ENCODE measurements around the gene RBMS3. TPM values are rescaled to one million over a fixed set of nuclear protein-coding genes. Genes with fewer than 3 reads are reported as not detected.
"Not testable (repeated sequence)": the region's sequence is repeated elsewhere in the genome, so short reads cannot be mapped to it uniquely, and the experiment has no call there.

RBMS3 gene
- total RNA-seq, 1 donor from 2014 or later, result 0.47 TPM

- TF ChIP-seq CTCF (IDR thresholded peaks at IDR 0.05), result no peak
- no peak for TF ChIP-seq EZH2 (IDR thresholded peaks at IDR 0.05)
- no peak for TF ChIP-seq EZH2phosphoT487 (IDR thresholded peaks at IDR 0.05)
- peaks cover 1% of the 10 kb centered on the region for H3K27me3 Mint-ChIP-seq (ENCODE audit: insufficient read depth, low read depth)
- H2AFZ ChIP-seq (replicated peaks), result no peak overlapping the region
- H3K4me2 ChIP-seq, result no peak overlapping the region
- peaks cover 14% of the 10 kb centered on the region for H3K4me1 Mint-ChIP-seq
- H3K27ac ChIP-seq, result no peak overlapping the region
- no peak overlapping the region for H3K27ac Mint-ChIP-seq
- no peak overlapping the region for H3K4me3 Mint-ChIP-seq
- no peaks in the 10 kb centered on the region for H3K36me3 ChIP-seq
- H4K20me1 ChIP-seq (ENCODE audit: low read depth), result no peaks in the 10 kb centered on the region
- no peak for DNase-seq (ENCODE audit: low spot score)
- H3K79me2 ChIP-seq (ENCODE audit: low read depth), result no peaks in the 10 kb centered on the region
- H3K36me3 Mint-ChIP-seq, result peaks cover 2% of the 10 kb centered on the region
- H3K9ac ChIP-seq, result no peak overlapping the region
- peaks cover 8% of the 10 kb centered on the region for H3F3A ChIP-seq (ENCODE audit: low read depth)
- H3K27me3 ChIP-seq, result no peaks in the 10 kb centered on the region
- no peak overlapping the region for H3K4me3 ChIP-seq
- H3K4me1 ChIP-seq, result peaks cover 18% of the 10 kb centered on the region
- H3K9me3 ChIP-seq (ENCODE audit: low read depth), result no peaks in the 10 kb centered on the region
- H3K9me3 Mint-ChIP-seq, result peaks cover 6% of the 10 kb centered on the region
Observed at GRCh38 chr3:30044515-30044914, 763.6 kb downstream of the RBMS3 start.

GRCh38 chr3:30048431-30048830 is 767.6 kb downstream of the RBMS3 start:
- peaks cover 21% of the 10 kb centered on the region for H3K9me3 Mint-ChIP-seq
- H3K27ac ChIP-seq, result no peak overlapping the region
- no peak overlapping the region for H3K9ac ChIP-seq
- H3K27ac Mint-ChIP-seq, result no peak overlapping the region
- H3K4me1 ChIP-seq, result peaks cover 2% of the 10 kb centered on the region
- no peak overlapping the region for H3K4me3 ChIP-seq
- H3K36me3 ChIP-seq, result no peaks in the 10 kb centered on the region
- H3K79me2 ChIP-seq (ENCODE audit: low read depth), result no peaks in the 10 kb centered on the region
- no peak overlapping the region for H3K4me3 Mint-ChIP-seq
- no peaks in the 10 kb centered on the region for H3K27me3 ChIP-seq
- peaks cover 1% of the 10 kb centered on the region for H3K4me1 Mint-ChIP-seq
- H3K9me3 ChIP-seq (ENCODE audit: low read depth), result no peaks in the 10 kb centered on the region
- no peak for DNase-seq (ENCODE audit: low spot score)
- TF ChIP-seq CTCF (IDR thresholded peaks at IDR 0.05) (no peak), EZH2phosphoT487 (IDR thresholded peaks at IDR 0.05) (no peak), EZH2 (IDR thresholded peaks at IDR 0.05) (no peak)
- peaks cover 2% of the 10 kb centered on the region for H3K27me3 Mint-ChIP-seq (ENCODE audit: insufficient read depth, low read depth)
- no peaks in the 10 kb centered on the region for H3K36me3 Mint-ChIP-seq
- no peaks in the 10 kb centered on the region for H3F3A ChIP-seq (ENCODE audit: low read depth)
- H2AFZ ChIP-seq (replicated peaks), result no peak overlapping the region
- H4K20me1 ChIP-seq (ENCODE audit: low read depth), result no peaks in the 10 kb centered on the region
- no peak overlapping the region for H3K4me2 ChIP-seq

GRCh38 chr3:30050116-30050515 is 769.2 kb downstream of the RBMS3 start:
- not testable (repeated sequence) for H3K9ac ChIP-seq; H3K36me3 ChIP-seq; H3K4me1 Mint-ChIP-seq; H3K4me3 Mint-ChIP-seq; H3K36me3 Mint-ChIP-seq; H3K9me3 ChIP-seq (ENCODE audit: low read depth); H3F3A ChIP-seq (ENCODE audit: low read depth); DNase-seq (ENCODE audit: low spot score); H3K27ac Mint-ChIP-seq; H3K27me3 ChIP-seq; H3K4me3 ChIP-seq; H2AFZ ChIP-seq (replicated peaks); H4K20me1 ChIP-seq (ENCODE audit: low read depth); H3K79me2 ChIP-seq (ENCODE audit: low read depth); H3K4me2 ChIP-seq; H3K27me3 Mint-ChIP-seq (ENCODE audit: insufficient read depth, low read depth); H3K4me1 ChIP-seq; H3K27ac ChIP-seq
- H3K9me3 Mint-ChIP-seq, result peaks cover 22% of the 10 kb centered on the region

- no peak overlapping the region for H3K4me3 Mint-ChIP-seq
- Histone ChIP-seq H3K27ac (no peak overlapping the region), H3K36me3 (no peaks in the 10 kb centered on the region), H2AFZ (replicated peaks) (no peak overlapping the region), H3K4me1 (no peaks in the 10 kb centered on the region), H3K4me3 (no peak overlapping the region), H3K9me3 (ENCODE audit: low read depth) (no peaks in the 10 kb centered on the region), H3K27me3 (no peaks in the 10 kb centered on the region), H3K9ac (no peak overlapping the region), H3F3A (ENCODE audit: low read depth) (no peaks in the 10 kb centered on the region), H3K79me2 (ENCODE audit: low read depth) (no peaks in the 10 kb centered on the region), H3K4me2 (no peak overlapping the region), H4K20me1 (ENCODE audit: low read depth) (no peaks in the 10 kb centered on the region)
- peaks cover 4% of the 10 kb centered on the region for H3K27me3 Mint-ChIP-seq (ENCODE audit: insufficient read depth, low read depth)
- H3K27ac Mint-ChIP-seq, result no peak overlapping the region
- TF ChIP-seq CTCF (IDR thresholded peaks at IDR 0.05) (no peak), EZH2 (IDR thresholded peaks at IDR 0.05) (no peak)
- H3K4me1 Mint-ChIP-seq, result peaks cover 10% of the 10 kb centered on the region
- no peaks in the 10 kb centered on the region for H3K36me3 Mint-ChIP-seq
- no peak for DNase-seq (ENCODE audit: low spot score)
- peaks cover 2% of the 10 kb centered on the region for H3K9me3 Mint-ChIP-seq
Observed at GRCh38 chr3:30059240-30059639, 778.4 kb downstream of the RBMS3 start.

Small RNA genes within 50 kb of the gene (small RNA-seq; reads per million reads assigned to genes)
- gene MTND4LP9, result not detected
